Calu3 (cell line): Measurements from ENCODE around the gene EIF5A. TPM values are rescaled to one million over a fixed set of nuclear protein-coding genes. Genes with fewer than 3 reads are reported as not detected.
"Not testable (repeated sequence)": the region's sequence is repeated elsewhere in the genome, so short reads cannot be mapped to it uniquely, and the experiment has no call there.

Source experiments
- BruUV-seq: library from RNA; stranded (reverse); fragments of 400-500 nt; replicated peaks from 2 replicates; lab custom pipeline; 2021; lab: Mats Ljungman, UMichigan
- CTCF ChIA-PET: fragments of 300-600 bp; sonication (Branson Sonifier 250); formaldehyde crosslinking; loops from one replicate; lab custom pipeline; 2022; ENCODE audit warnings: antibody characterized with exemption; lab: Charles Lee
- DNase-seq: peaks from one replicate; pipeline ENCODE4 v3.0.0; 2022
- H3K27ac Mint-ChIP-seq: one replicate; pipeline ENCODE4 v1.8.0; 2022; ENCODE audit warnings: mixed read lengths; ENCODE audit not compliant: unreplicated experiment
- H3K27me3 Mint-ChIP-seq: one replicate; pipeline ENCODE4 v1.8.0; 2022; ENCODE audit warnings: mixed read lengths; ENCODE audit not compliant: unreplicated experiment
- H3K36me3 Mint-ChIP-seq: one replicate; pipeline ENCODE4 v1.8.0; 2022; ENCODE audit warnings: mild to moderate bottlenecking, moderate library complexity, mixed read lengths; ENCODE audit not compliant: insufficient read depth, unreplicated experiment
- H3K4me1 Mint-ChIP-seq: one replicate; pipeline ENCODE4 v1.8.0; 2022; ENCODE audit warnings: mild to moderate bottlenecking, low read depth, mixed read lengths; ENCODE audit not compliant: unreplicated experiment
- H3K4me3 Mint-ChIP-seq: one replicate; pipeline ENCODE4 v1.8.0; 2022; ENCODE audit warnings: mild to moderate bottlenecking, low read depth, moderate library complexity, mixed read lengths; ENCODE audit not compliant: unreplicated experiment
- H3K9me3 Mint-ChIP-seq: one replicate; pipeline ENCODE4 v1.8.0; 2022; ENCODE audit warnings: low read depth, mixed read lengths; ENCODE audit not compliant: unreplicated experiment
- intact Hi-C: fragments of 100-400 bp; cut with micrococcal nuclease; formaldehyde crosslinking; loops from one replicate; pipeline ENCODE4 v1.10.0; 2022; ENCODE audit not compliant: unreplicated experiment
- total RNA-seq: library from RNA; stranded (reverse); gene quantifications from 2 replicates; pipeline ENCODE4 v1.2.3, GENCODE V29; 2022
- TF ChIP-seq, protein P1 (sequence below): fragments of 200-600 bp; IDR thresholded peaks from one replicate; pipeline ENCODE4 v1.8.0; 2022; ENCODE audit warnings: antibody characterized with exemption; ENCODE audit not compliant: unreplicated experiment

The EIF5A gene
- total RNA-seq, 1 experiment from 2014 or later: 608 TPM

DNA sequence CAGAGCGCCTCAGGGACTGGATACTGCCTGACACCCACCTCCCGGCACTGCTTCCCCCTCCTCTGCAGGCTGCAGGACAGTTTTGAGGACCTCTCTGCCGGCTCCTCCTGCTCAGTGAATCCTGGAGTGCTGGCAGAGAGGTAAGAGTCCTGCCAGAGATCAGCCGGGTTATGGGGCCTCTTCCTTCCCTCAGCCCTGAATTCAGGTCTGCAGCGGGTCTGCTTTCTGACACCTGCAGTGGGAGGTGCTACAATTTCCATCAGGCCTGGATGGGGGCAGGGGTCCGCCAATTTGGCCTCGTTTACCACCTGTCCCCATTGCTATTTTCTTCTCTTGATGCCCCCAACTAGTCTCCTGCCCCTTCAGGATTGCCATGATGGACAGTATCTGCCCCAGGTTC, 24.7 kb downstream of the EIF5A start:
- intact Hi-C loops: no loop called here
- H3K27ac Mint-ChIP-seq: no peak overlapping the region
- no peak for DNase-seq
- H3K36me3 Mint-ChIP-seq: peaks cover 21% of the 10 kb centered on the region
- TF ChIP-seq, protein P1, sequence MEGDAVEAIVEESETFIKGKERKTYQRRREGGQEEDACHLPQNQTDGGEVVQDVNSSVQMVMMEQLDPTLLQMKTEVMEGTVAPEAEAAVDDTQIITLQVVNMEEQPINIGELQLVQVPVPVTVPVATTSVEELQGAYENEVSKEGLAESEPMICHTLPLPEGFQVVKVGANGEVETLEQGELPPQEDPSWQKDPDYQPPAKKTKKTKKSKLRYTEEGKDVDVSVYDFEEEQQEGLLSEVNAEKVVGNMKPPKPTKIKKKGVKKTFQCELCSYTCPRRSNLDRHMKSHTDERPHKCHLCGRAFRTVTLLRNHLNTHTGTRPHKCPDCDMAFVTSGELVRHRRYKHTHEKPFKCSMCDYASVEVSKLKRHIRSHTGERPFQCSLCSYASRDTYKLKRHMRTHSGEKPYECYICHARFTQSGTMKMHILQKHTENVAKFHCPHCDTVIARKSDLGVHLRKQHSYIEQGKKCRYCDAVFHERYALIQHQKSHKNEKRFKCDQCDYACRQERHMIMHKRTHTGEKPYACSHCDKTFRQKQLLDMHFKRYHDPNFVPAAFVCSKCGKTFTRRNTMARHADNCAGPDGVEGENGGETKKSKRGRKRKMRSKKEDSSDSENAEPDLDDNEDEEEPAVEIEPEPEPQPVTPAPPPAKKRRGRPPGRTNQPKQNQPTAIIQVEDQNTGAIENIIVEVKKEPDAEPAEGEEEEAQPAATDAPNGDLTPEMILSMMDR: no peak
- H3K4me1 Mint-ChIP-seq: peaks cover 16% of the 10 kb centered on the region
- no peak overlapping the region for H3K4me3 Mint-ChIP-seq
- no peaks in the 10 kb centered on the region for H3K9me3 Mint-ChIP-seq
- peaks cover 20% of the 10 kb centered on the region for H3K27me3 Mint-ChIP-seq
- CTCF ChIA-PET: no interaction called here
- no TSS peak for BruUV-seq

DNA sequence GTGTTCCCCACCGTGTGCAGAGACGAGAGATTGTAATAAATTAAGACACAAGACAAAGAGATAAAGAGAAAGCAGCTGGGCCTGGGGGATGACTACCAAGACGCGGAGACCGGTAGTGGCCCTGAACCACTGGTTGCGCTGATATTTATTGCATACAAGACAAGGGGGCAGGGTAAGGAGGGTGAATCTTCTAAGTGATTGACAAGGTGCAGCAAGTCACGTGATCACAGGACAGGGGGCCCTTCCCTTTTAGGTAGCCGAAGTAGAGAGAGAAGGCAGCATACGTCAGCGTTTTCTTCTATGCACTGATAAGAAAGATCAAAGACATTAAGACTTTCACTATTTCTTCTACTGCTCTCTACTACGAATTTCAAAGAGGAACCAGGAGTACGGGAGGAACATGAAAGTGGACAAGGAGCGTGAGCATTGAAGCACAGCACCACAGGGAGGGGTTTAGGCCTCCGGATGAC, 25.2 kb downstream of the EIF5A start:
- BruUV-seq, intact Hi-C loops, DNase-seq, CTCF ChIA-PET, H3K27ac Mint-ChIP-seq, H3K4me3 Mint-ChIP-seq, H3K9me3 Mint-ChIP-seq: not testable (repeated sequence)
- Mint-ChIP-seq H3K36me3 (peaks cover 21% of the 10 kb centered on the region), H3K4me1 (peaks cover 15% of the 10 kb centered on the region), H3K27me3 (peaks cover 20% of the 10 kb centered on the region)

DNA sequence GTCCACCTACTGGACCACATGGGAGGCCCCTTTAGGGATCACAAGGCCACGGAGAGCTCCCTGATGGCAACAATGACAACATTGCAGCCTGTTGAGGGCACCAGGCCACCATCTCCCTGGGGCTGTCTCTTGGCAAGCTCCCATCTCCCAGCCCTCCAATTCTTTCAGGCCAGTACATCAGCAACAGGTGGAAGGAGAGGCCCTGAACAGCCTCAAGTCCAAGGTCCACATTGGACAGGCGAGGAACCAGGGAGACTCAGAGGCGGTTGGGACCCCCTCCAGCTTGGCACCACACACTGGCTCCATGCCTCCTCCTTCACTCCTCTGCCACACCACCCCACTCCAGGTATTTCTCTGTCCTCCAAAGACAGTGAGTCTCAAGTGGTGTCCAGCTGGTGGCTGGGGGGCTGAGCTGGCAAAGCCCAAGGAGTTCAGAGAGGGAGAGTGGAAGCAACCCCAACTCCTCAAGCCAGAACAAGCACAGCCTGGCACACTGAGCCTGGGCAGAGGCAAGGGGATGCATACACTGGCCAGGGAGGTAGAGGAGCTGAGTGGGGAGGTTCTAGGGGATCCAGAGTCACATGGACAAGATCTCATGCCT, 27.6 kb downstream of the EIF5A start:
- intact Hi-C loops: no loop called here
- Mint-ChIP-seq H3K4me1 (no peaks in the 10 kb centered on the region), H3K27me3 (peaks cover 20% of the 10 kb centered on the region), H3K27ac (no peak overlapping the region), H3K4me3 (no peak overlapping the region), H3K36me3 (peaks cover 6% of the 10 kb centered on the region), H3K9me3 (no peaks in the 10 kb centered on the region)
- no peak for DNase-seq
- CTCF ChIA-PET: interaction anchor here (1.7 kb wide), 1 partner anchor 10 kb away, joined by 5 read pairs; no protein-coding TSS in a partner anchor
- TF ChIP-seq, protein P1: no peak
- no TSS peak for BruUV-seq

DNA sequence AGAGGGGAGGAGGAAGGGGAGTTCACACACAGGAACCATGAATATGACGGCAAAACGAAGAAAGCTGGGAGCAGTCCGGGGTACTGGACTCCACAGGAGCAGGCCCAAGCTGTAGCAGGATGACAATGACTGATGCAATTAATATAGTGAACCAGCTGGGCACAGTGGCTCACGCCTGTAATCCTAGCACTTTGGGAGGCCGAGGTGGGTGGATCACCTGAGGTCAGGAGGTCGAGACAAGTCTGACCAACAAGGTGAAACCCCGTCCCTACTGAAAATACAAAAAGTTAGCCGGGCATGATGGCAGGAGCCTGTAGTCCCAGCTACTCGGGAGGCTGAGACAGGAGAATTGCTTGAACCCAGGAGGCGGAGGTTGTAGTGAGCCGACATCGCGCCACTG, 28.3 kb downstream of the EIF5A start:
- CTCF ChIA-PET: interaction anchor here (1.7 kb wide), 1 partner anchor 9 kb away, joined by 5 read pairs; no protein-coding TSS in a partner anchor
- DNase-seq, H3K36me3 Mint-ChIP-seq, intact Hi-C loops, BruUV-seq, H3K27ac Mint-ChIP-seq, H3K9me3 Mint-ChIP-seq, H3K4me3 Mint-ChIP-seq, H3K4me1 Mint-ChIP-seq: not testable (repeated sequence)
- peaks cover 20% of the 10 kb centered on the region for H3K27me3 Mint-ChIP-seq

DNA sequence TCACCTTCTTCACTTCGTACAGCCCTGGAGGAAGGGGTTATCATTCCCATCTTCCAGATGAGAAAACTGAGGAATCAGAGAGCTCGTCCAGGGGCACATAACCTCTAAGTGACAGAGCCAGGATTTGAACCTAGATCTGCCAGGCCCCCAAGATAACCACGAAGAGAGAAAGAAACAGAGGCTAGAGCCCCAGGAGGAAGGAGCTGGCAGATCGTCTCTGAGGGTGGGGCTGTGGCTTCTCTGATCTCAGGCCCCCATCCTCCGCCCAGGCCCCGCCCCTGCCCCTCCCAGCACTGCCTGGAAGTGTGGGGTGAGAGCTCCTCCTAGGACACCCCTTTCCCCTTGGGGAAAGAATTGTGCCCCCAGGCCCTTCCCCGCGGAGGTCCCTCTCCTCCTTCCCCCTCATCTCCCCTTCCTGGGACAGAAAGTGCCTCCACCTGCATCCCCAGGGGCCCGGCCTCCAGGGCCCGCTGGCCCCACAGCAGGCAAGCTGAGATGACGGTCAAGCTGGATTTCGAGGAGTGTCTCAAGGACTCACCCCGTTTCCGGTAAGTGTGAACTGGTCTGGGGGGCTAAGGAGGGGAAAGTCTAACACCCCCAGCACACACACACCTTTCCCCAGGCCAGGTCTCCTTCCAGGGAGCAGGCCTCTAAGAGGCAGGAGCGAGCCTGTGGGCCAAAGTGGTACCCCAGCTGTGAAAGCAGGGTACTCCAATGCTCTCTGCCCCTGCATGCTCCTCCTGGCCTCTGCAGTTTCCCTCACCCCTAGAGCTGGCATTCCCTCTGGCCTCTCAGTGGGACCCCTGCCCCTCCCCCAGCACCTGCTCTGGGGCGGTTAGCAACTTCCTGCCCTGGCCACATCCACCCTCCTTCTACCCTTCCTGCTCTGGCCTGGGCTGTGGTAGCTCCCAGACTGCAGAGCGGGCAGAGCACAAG, 29.1 kb downstream of the EIF5A start, which contains the start of gene ACAP1:
TSS of gene ACAP1 (plus strand) at position 290 of the 936 bp plus-strand sequence. CDS start at position 496, 206 bp downstream.
- no peak for DNase-seq
- no peak within 1 kb of the TSS for H3K27ac Mint-ChIP-seq
- TF ChIP-seq, protein P1: no peak
- peaks cover 3% of the 10 kb centered on the region for H3K36me3 Mint-ChIP-seq
- CTCF ChIA-PET: interaction anchor here (1.7 kb wide), 1 partner anchor 9 kb away, joined by 5 read pairs; no protein-coding TSS in a partner anchor
- intact Hi-C loops: no loop called here
- H3K4me1 Mint-ChIP-seq: no peaks in the 10 kb centered on the region
- no peak within 1 kb of the TSS for H3K4me3 Mint-ChIP-seq
- no peaks in the 10 kb centered on the region for H3K9me3 Mint-ChIP-seq
- no TSS peak for BruUV-seq
- H3K27me3 Mint-ChIP-seq: peaks cover 27% of the 10 kb centered on the region

DNA sequence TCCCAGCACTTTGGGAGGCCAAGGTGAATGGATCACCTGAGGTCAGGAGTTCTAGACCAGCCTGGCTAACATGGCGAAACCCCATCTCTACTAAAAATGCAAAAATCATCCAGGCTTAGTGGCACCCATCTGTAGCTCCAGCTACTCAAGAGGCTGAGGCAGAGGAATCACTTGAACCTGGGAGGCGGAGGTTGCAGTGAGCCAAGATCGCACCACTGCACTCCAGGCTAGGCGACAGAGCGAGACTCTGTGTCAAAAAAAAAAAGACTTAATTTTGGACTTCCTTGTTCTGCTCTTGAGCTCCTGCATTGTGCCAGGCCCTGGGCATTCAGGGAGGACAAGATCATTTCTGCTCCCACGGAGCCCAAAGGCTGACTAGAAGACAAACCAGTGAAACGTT, 30.2 kb downstream of the EIF5A start:
- BruUV-seq, DNase-seq, H3K4me3 Mint-ChIP-seq, CTCF ChIA-PET, intact Hi-C loops, H3K4me1 Mint-ChIP-seq, H3K9me3 Mint-ChIP-seq, H3K27ac Mint-ChIP-seq, H3K36me3 Mint-ChIP-seq: not testable (repeated sequence)
- H3K27me3 Mint-ChIP-seq: peaks cover 25% of the 10 kb centered on the region
